PC-3 (cell line): ENCODE data around the gene RSRP1. TPM values are rescaled to one million over a fixed set of nuclear protein-coding genes. Genes with fewer than 3 reads are reported as not detected.

Experiments
- ATAC-seq: fragments of 200-7000 bp; cut with Tn5 transposase; 2 replicates; pipeline ENCODE4 v1.9.1; 2020; ENCODE audit warnings: mild to moderate bottlenecking, moderate library complexity
- BruUV-seq: library from RNA; stranded (reverse); fragments of 400-500 nt; replicated peaks from 2 replicates; lab custom pipeline; 2021; lab: Mats Ljungman, UMichigan
- CTCF ChIA-PET: fragments of 300-600 bp; sonication (Branson Sonifier 250); formaldehyde crosslinking; loops from one replicate; lab custom pipeline; 2022; ENCODE audit warnings: antibody characterized with exemption; lab: Charles Lee
- POLR2A ChIA-PET: fragments of 300-600 bp; sonication (Branson Sonifier 250); formaldehyde crosslinking; loops from one replicate; lab custom pipeline; 2022; ENCODE audit warnings: antibody characterized with exemption; ENCODE audit not compliant: unreplicated experiment; lab: Charles Lee
- DNase-seq: peaks from one replicate; pipeline ENCODE4 v3.0.0-alpha.2; 2015
- H2AFZ ChIP-seq: fragments of 300-600 bp; sonication (generic); 2 replicates; pipeline ENCODE4 v1.6.0; 2016; ENCODE audit warnings: antibody characterized with exemption, low read length
- H3F3A ChIP-seq: fragments of 300-600 bp; sonication (generic); one replicate; pipeline ENCODE4 v1.6.0; 2017; ENCODE audit warnings: antibody characterized with exemption, low read length, control low read depth, mild to moderate bottlenecking; ENCODE audit not compliant: unreplicated experiment
- H3K27ac ChIP-seq: fragments of 300-600 bp; sonication (generic); 2 replicates; pipeline ENCODE4 v1.5.1; 2016; ENCODE audit warnings: mild to moderate bottlenecking, low read length
- H3K27me3 ChIP-seq: fragments of 300-600 bp; sonication (generic); 2 replicates; pipeline ENCODE4 v1.6.1; 2016; ENCODE audit warnings: low read length, mixed read lengths
- H3K36me3 ChIP-seq: fragments of 300-600 bp; sonication (generic); 2 replicates; pipeline ENCODE4 v1.6.1; 2016; ENCODE audit warnings: low read depth, mixed run types, low read length, mixed read lengths
- H3K4me1 ChIP-seq: fragments of 300-600 bp; sonication (generic); 2 replicates; pipeline ENCODE4 v1.5.1; 2016; ENCODE audit warnings: low read length; ENCODE audit not compliant: insufficient read depth
- H3K4me2 ChIP-seq: fragments of 300-600 bp; sonication (generic); 2 replicates; pipeline ENCODE4 v1.6.0; 2016; ENCODE audit warnings: low read length
- H3K4me3 ChIP-seq: fragments of 300-600 bp; sonication (generic); 2 replicates; pipeline ENCODE4 v1.5.1; 2016; ENCODE audit warnings: mild to moderate bottlenecking, low read length, mixed read lengths
- H3K79me2 ChIP-seq: fragments of 300-600 bp; sonication (generic); 2 replicates; pipeline ENCODE4 v1.6.1; 2017; ENCODE audit warnings: low read length, mixed read lengths
- H3K9ac ChIP-seq: fragments of 300-600 bp; sonication (generic); 2 replicates; pipeline ENCODE4 v1.6.0; 2016; ENCODE audit warnings: mild to moderate bottlenecking, low read length
- H3K9me2 ChIP-seq: fragments of 300-600 bp; sonication (generic); replicated peaks from 2 replicates; pipeline ENCODE4 v1.6.1; 2016; ENCODE audit warnings: mixed run types, low read length, mixed read lengths
- H3K9me3 ChIP-seq: fragments of 300-600 bp; sonication (generic); 2 replicates; pipeline ENCODE4 v1.6.1; 2016; ENCODE audit warnings: low read length, mixed read lengths
- H4K20me1 ChIP-seq: fragments of 300-600 bp; sonication (generic); 2 replicates; pipeline ENCODE4 v1.6.1; 2016; ENCODE audit warnings: low read length, mixed read lengths
- EZH2 ChIP-seq: fragments of 300-600 bp; sonication (generic); IDR thresholded peaks from one replicate; pipeline ENCODE4 v1.6.1; 2017; ENCODE audit warnings: antibody characterized with exemption, mild to moderate bottlenecking, low read length; ENCODE audit not compliant: unreplicated experiment
- EZH2phosphoT487 ChIP-seq: fragments of 300-600 bp; sonication (generic); IDR thresholded peaks from 2 replicates; pipeline ENCODE4 v1.6.1; 2018; ENCODE audit warnings: mild to moderate bottlenecking, antibody characterized with exemption, low read length, borderline replicate concordance
- intact Hi-C: fragments of 100-400 bp; cut with micrococcal nuclease; formaldehyde crosslinking; loops from 2 replicates; pipeline ENCODE4 v1.9.0; 2023
- total RNA-seq: library from RNA; depleted of rRNA; stranded (reverse); fragments of >200 nt; gene quantifications from 2 replicates; pipeline ENCODE4 v1.2.3, GENCODE V29; 2014
- TF ChIP-seq, protein P1 (sequence below): fragments of 300-600 bp; sonication (generic); conservative IDR thresholded peaks from 2 replicates; pipeline ENCODE4 v1.5.1; 2017; ENCODE audit warnings: antibody characterized with exemption, low read depth, mild to moderate bottlenecking, low read length

RSRP1 gene
- total RNA-seq, 1 experiment from 2014 or later = 49.4 TPM

GRCh38 chr1:25245809-25246599 lies 1.2 kb downstream of the RSRP1 start:
- peaks cover 44% of the 10 kb centered on the region for H3K36me3 ChIP-seq
- H3K9me3 ChIP-seq = no peaks in the 10 kb centered on the region
- no peaks in the 10 kb centered on the region for H3K27me3 ChIP-seq
- CTCF ChIA-PET = no interaction called here
- H2AFZ ChIP-seq = no peak overlapping the region
- DNase-seq (peak; percentile 44), ATAC-seq (no peak)
- peaks cover 21% of the 10 kb centered on the region for H3K4me1 ChIP-seq
- POLR2A ChIA-PET = no interaction called here
- no peaks in the 10 kb centered on the region for H3F3A ChIP-seq
- H3K79me2 ChIP-seq = peaks cover 50% of the 10 kb centered on the region
- intact Hi-C loops = loop anchor here (5.0 kb wide), 1 partner anchor 91 kb away; the partner anchor contains the start of gene TMEM50A
- peak overlapping the region; percentile 92 for H3K9ac ChIP-seq
- BruUV-seq = no TSS peak
- TF ChIP-seq, protein P1, sequence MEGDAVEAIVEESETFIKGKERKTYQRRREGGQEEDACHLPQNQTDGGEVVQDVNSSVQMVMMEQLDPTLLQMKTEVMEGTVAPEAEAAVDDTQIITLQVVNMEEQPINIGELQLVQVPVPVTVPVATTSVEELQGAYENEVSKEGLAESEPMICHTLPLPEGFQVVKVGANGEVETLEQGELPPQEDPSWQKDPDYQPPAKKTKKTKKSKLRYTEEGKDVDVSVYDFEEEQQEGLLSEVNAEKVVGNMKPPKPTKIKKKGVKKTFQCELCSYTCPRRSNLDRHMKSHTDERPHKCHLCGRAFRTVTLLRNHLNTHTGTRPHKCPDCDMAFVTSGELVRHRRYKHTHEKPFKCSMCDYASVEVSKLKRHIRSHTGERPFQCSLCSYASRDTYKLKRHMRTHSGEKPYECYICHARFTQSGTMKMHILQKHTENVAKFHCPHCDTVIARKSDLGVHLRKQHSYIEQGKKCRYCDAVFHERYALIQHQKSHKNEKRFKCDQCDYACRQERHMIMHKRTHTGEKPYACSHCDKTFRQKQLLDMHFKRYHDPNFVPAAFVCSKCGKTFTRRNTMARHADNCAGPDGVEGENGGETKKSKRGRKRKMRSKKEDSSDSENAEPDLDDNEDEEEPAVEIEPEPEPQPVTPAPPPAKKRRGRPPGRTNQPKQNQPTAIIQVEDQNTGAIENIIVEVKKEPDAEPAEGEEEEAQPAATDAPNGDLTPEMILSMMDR = no peak
- no peak for TF ChIP-seq EZH2phosphoT487
- TF ChIP-seq EZH2 = no peak
- H3K4me2 ChIP-seq = peak overlapping the region; percentile 82
- peaks cover 38% of the 10 kb centered on the region for H4K20me1 ChIP-seq
- peak overlapping the region; percentile 99 for H3K4me3 ChIP-seq
- H3K9me2 ChIP-seq = no peaks in the 10 kb centered on the region
- H3K27ac ChIP-seq = 0 out of 2 replicates have a peak overlapping the region, but pooled peaks have one; percentile 76

DNA sequence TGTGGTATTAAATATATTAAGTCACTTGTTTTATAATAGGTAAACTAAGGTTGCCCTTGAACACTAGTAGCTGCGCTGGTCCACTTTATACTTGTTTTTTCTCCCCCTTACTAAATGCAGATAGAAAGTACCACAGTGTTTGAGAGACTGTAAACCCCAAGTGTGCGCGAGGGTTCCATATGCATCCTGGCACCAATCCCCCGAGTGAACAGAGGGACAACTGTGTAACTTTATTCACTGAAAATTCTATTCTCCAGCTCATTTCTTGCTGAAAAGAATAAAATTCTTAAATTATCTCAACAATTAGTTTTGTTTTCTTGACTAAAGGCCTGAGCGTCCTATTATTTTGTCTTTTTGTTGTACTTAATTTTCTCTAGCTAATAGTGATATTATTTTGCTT lies 1.9 kb downstream of the RSRP1 start:
- TF ChIP-seq, protein P1 = no peak
- TF ChIP-seq EZH2 = no peak
- TF ChIP-seq EZH2phosphoT487 = no peak
- Histone ChIP-seq H3K4me1 (peaks cover 26% of the 10 kb centered on the region), H3K9me2 (no peaks in the 10 kb centered on the region), H3K4me2 (peak overlapping the region; percentile 82), H3K9ac (no peak overlapping the region; the same call in 1 of the 2 replicates), H3K4me3 (peak overlapping the region; percentile 99), H3K27me3 (no peaks in the 10 kb centered on the region), H3K36me3 (peaks cover 44% of the 10 kb centered on the region), H3K9me3 (no peaks in the 10 kb centered on the region), H3K27ac (no peak overlapping the region), H3K79me2 (peaks cover 50% of the 10 kb centered on the region), H4K20me1 (peaks cover 38% of the 10 kb centered on the region), H2AFZ (no peak overlapping the region), H3F3A (peaks cover 4% of the 10 kb centered on the region)
- DNase-seq = no peak
- POLR2A ChIA-PET = no interaction called here
- intact Hi-C loops = loop anchor here (5.0 kb wide), 1 partner anchor 92 kb away; the partner anchor contains the start of gene TMEM50A
- no peak for ATAC-seq
- CTCF ChIA-PET = no interaction called here
- BruUV-seq = no TSS peak

DNA sequence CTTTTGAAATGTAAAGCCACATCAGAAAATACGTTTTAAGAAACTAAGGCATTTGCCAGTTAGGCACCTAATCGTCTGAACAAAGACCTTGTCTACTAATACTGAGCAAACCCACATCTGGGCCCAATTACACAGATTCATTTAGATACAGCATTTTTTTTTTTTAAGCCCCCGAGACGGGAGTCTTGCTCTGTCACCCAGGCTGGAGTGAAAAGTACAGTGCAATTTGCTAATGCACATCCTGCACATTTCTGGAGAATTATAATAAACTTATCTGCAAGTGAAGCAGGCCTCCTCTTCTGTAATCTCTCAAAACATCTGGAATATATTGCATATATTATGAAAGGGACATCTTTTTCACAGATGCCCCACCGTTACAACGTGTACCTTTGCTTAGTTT lies 3.3 kb downstream of the RSRP1 start:
- intact Hi-C loops = no loop called here
- TF ChIP-seq, protein P1 = no peak
- no peak for TF ChIP-seq EZH2
- TF ChIP-seq EZH2phosphoT487 = no peak
- Histone ChIP-seq H3K9ac (no peak overlapping the region), H3K4me1 (peaks cover 35% of the 10 kb centered on the region), H3K4me3 (no peak overlapping the region), H3K27me3 (no peaks in the 10 kb centered on the region), H3K9me2 (no peaks in the 10 kb centered on the region), H2AFZ (no peak overlapping the region), H3F3A (peaks cover 8% of the 10 kb centered on the region), H4K20me1 (peaks cover 38% of the 10 kb centered on the region), H3K9me3 (no peaks in the 10 kb centered on the region), H3K4me2 (0 out of 2 replicates have a peak overlapping the region, but pooled peaks have one; percentile 82), H3K27ac (no peak overlapping the region), H3K79me2 (peaks cover 50% of the 10 kb centered on the region), H3K36me3 (peaks cover 44% of the 10 kb centered on the region)
- BruUV-seq = no TSS peak
- no peak for DNase-seq
- POLR2A ChIA-PET = no interaction called here
- ATAC-seq = no peak
- CTCF ChIA-PET = no interaction called here
